NK-92 (cell line): Measurements from ENCODE around the gene CSNK1G1.
"Not testable (repeated sequence)": the region's sequence is repeated elsewhere in the genome, so short reads cannot be mapped to it uniquely, and the experiment has no call there.

Experiments
- DNase-seq: peaks from one replicate; lab custom pipeline; 2025; ENCODE audit not compliant: unreplicated experiment; lab: John Stamatoyannopoulos, UW

The CSNK1G1 gene

DNA sequence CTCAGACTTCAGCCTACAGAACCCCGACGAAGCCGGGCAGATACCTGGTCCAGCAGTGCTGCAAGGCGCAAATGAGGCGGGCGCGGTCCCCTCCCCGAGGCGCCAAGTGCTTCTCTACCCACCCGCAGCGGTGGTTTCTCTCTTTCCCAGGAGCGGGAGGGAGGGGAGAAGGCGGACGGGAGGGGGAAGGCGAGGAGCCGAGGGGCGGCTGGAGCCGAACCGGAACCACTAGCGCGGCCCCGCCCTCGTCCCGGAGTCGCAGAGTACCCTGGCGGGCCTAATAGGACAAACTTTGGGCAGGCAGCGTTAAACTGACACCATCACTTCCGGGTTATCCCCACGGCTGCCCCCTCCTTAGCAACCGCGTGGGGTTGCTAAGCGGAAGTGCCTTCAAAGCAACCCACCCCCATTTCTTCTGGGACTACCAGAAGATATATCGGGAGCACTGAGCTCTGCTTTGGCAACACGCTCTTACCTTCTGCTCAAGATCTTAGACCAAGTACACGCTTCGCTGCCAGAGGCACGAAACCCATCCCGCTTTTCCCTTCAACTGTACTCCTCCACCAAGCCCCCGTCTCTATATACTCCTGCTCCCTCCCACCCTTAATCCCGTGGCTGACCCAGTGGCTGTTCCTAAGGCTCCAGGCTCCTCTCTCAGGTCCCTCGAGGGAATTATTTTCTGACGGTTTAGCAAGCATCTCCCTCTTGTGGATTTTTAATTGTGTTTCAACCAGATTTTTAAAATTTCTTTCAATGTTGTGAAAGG is at the start of gene CSNK1G1:
Gene CSNK1G1 (minus strand): TSS at position 230 of the 766 bp plus-strand sequence. CDS start 55,674 bp downstream, outside the sequence.
- DNase-seq = peak; percentile 80

DNA sequence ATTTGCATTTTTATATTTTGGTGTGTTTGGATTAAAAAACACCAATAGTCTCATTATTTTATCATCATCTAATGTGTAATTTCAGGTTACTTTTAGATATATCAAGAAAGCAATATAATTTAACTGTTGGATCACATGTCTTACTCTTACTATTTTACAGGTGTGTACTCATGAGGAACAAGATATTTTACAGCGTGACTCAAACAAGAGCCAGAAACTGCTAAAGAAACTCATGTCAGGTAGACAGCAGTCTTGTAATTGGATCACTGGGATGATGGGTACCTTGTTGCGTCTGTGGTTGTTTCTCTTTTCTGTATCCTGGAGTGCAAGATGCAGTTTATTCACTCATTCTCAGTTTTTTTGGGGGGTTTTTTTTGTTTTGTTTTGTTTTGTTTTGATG is 44.6 kb upstream of the CSNK1G1 start:
- DNase-seq = no peak

DNA sequence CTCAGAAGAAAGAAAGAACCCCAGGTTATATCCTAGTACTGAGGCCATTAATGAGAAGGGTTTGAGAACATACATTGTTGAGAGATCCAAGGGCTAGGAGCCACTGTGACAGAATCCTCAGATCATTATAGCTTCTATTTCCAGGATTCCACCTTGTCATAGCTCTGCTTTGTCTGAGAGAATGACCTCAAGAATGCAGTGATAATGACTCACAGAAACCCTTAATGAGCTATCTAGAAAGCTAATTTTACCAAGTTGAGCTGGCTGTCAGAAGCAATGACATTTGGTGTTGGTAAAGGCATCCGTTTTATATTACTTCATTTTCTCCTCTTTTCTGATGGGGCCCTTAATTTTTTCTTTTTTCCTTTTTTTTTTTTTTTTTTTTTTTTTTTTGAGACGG is 42.6 kb upstream of the CSNK1G1 start:
- no peak for DNase-seq

DNA sequence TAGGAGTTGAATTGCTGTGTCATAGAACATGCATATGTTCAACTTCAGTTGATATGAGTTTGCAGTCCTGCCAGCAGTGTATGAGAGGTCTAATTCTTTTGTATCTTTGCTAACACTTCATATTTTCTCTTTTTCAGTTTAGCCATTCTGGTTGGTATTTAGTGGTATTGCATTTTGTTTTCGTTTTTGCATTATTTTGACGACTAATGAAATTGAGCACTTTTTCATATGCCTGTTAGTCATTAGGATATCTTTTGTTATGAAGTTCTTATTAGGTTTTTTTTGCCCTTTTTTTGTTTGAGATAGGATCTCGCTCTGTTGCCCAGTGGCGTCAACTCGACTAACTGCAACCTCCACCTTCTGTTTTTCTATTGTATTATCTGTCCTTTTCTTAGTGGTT is 40.8 kb upstream of the CSNK1G1 start:
- DNase-seq = no peak

DNA sequence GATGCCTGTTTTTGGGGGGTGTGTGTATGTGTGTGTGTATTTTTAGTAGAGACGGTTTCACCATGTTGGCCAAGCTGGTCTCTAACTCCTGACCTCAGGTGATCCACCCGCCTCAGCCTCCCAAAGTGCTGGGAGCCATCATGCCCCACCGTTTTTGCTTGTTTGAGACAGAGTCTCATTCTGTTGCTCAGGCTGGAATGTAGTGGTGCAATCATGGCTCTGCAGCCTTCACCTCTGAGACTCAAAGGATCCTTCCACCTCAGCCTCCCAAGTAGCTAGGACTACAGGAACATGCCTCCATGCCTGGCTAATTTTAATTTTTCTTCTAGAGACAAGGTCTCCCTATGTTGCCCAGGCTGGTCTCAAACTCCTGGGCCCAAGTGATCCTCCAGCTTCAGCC is 36.5 kb upstream of the CSNK1G1 start:
- DNase-seq = not testable (repeated sequence)

DNA sequence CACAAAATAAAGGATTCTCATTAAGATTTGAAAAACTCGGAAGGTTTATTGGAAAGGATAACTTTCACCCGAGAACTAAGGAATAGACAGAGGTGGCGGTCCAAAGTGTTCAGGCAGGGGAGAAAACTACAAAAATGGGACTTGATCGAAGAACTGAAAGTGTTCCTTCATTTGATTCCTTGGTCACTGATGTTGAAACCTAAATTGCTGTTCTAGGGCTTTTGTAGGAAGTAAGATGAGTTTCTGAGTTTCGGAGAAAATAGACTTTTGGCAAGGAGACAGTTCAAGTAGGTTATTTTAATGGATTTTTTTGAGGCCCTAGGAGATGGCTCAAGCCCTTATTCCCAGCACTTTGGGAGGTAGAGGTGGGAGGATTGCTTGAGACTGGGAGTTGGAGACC is 33.1 kb upstream of the CSNK1G1 start:
- no peak for DNase-seq

DNA sequence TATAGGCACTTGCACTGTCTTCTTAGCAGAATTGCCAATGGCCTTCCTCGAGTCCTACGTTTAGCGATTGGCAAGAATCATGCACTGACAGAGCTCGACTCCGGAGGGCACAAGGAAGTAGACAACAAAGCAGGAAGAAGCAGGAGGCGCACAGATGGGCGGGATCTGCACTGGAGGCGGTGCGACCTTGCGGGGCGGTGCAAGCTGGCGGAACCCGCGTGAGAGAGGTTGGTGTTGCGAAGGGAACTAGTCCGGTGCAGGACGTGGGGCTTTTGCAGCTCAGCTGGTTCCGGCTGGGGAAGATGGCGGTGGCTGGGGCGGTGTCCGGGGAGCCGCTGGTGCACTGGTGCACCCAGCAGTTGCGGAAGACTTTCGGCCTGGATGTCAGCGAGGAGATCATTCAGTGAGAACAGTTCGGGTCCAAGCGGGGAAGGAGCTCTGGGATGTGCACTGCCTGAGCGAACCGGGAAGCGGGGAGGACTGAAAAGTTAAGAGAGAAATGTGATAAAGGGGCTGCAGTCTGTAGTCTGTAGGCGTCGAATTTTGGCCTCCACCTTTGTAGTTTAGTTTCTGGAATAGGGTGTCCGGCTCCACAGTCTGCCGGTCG is 31.7 kb upstream of the CSNK1G1 start, which contains the start of gene TRIP4:
Gene TRIP4 (plus strand): TSS at position 275 of the 607 bp plus-strand sequence. CDS start 28 bp downstream, at position 303.
- DNase-seq = peak; percentile 86

DNA sequence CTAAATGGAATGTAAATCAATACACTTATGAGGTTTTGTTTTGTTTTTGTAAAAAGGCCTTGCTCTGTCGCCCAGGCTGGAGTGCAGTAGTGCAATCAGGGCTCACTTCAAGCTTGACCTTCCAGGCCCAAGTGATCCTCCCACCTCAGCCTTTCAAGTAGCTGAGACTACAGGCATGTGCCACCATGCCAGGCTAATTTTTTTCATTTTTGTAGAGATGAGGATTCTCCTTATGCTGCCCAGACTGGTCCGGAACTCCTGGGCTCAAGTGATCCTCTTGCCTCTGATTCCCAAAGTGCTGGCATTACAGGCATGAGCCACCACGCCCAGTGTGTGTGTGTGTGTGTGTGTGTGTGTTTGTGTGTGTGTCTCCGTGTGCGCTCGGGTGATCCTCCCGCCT is 30.3 kb upstream of the CSNK1G1 start:
- no peak for DNase-seq

DNA sequence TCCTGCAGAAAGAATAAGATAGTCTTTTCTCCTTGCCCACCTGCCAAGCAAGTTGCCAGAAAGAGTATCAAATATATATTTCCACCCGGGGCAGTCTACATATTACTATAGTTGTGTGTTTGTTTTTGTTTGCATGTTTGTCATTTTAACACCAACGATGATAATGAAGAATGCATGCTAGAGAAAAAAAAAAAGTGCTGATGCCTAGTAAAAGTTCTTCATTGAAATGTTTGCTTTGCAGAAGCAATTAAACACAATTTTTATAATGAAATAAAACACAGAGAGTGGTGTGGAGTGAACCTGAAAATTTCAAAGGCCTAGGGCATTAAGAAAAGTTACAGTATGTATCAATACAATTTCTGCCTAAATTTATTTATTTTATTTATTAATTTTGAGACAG is 27.8 kb upstream of the CSNK1G1 start:
- no peak for DNase-seq

DNA sequence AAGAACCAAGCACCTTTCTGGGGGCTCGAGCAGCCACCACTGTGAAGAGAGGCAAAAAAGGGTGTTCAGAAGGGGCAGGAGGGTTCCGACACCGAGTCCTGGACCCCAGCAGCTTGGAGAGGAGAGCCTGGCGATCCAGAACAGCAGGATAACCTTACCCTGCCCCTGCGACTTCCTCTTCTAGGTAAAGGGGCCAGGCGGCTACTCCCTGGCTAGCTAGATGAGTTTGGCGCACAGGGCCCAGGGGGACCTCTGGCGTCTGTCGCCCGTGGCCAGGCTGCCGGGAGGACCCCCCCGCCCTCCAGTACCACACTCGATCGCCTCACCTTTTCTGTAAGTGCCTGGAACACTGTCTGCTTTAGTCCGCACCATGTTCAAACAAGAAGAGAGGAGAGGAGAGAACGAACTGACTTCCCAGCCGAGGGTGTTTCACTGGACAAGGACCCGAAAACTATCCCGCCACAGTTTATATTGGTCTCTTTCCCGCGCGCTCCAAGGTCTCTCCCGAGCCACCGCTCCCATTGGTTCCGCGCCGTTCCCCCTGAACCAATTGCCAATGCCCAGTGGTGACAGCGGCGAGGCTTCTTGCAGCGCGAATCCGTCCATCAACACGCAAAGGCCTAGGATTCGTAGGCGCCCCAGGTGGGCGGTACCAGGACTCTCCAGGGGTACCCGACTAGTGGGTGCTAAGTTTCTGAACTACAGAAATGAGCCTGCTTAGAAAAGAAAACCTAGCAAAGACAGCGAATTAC is 25.2 kb upstream of the CSNK1G1 start, which contains the start of gene PCLAF:
Gene PCLAF (minus strand): TSS at position 442 of the 752 bp plus-strand sequence. CDS start 70 bp downstream, at position 372.
- peak; percentile 65 for DNase-seq

DNA sequence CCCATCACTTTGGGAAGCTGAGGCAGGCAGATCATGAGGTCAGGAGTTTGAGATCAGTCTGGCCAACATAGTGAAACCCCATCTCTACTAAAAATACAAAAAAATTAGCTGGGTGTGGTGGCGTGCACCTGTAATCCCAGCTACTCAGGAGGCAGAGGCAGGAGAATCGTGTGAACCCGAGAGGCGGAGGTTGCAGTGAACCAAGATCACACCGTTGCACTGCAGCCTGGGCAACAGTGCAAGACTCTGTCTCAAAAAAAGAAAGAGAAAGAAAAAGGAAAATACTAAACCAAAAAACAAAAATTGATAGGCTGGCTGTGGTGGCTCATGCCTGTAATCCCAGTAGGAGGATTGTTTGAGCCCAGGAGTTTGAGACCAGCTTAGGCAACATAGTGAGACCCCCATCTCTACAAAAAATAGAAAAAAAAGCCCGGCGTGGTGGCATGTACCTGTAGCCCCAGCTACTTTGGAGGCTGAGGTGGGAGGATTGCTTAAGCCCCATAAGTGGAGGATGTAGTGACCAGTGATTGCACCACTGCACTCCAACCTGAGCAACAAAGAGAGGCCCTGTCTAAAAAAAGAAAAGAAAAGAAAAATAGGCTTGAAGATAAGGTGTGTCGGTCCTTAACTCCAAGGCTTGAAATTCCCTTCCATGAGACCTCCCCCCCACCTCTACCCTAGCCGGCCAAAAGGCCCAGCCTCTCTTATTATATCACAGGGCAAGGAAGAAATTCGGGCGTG is 24.3 kb upstream of the CSNK1G1 start:
- not testable (repeated sequence) for DNase-seq

DNA sequence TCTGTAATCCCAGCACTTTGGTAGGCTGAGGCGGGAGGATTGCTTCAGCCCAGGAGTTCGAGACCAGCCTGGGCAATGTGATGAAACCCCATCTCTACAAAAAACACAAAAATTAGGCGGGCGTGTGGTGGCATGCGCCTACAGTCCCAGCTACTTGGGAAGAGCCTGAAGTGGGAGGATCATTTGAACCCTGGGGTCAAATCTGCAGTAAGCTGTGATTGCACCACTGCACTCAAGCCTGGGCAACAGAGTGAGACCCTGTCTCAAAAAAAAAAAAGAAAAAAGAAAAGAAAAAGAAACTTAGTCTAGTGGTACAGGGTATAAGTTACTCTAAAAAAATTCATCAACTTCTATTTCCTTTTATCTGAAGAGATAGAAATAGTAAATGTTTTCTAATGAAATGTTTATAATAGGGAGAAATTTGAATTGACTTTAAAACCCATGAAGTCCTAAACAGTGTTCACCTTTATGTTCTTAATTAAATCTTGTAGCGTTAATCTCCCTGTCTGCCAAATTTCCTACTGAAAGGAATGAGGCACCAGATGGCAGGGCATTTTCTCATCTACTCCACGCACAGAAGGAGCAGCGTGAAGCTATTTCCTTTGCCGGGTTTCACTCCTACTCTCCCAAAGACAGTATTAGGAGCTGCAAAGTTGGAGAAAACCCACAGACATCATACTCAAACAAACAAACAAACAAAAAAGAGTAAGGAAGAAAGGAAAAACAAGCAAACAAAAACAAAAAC is 23.4 kb upstream of the CSNK1G1 start:
- no peak for DNase-seq

DNA sequence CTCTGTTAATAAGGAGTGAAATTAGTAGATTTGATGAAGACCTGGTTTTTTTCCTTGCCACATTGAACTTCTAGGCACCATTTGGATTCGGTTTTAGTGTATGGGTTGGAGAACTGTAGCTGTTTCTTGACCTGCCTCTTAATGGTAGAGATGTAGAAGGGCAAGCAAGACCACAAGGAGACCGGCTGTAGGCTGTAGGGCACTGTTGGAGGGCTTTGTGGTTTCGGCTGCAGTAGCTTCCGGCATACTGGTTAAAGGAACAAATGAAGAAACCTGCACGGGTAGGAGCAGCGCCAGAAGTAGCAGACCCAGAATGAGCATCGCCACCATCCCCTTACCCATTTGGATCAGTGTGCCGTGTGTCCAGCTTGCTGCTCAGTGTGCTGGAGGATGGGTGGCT is 17.4 kb upstream of the CSNK1G1 start:
- DNase-seq = no peak

DNA sequence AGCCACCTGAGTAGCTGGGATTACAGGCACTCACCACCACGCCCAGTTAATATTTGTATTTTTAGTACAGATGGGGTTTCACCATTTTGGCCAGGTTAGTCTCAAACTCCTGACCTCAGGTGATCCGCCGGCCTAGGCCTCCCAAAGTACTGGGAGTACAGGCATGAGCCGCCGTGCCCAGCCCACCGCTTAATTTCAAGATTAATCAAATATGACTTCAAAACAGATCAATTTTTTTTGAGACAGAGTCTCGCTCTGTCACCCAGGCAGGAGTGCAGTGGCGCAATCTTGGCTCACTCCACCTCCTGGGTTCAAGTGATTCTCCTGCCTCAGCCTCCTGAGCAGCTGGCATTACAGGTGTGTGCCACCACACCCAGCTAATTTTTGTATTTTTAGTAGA is 15.4 kb upstream of the CSNK1G1 start:
- not testable (repeated sequence) for DNase-seq

DNA sequence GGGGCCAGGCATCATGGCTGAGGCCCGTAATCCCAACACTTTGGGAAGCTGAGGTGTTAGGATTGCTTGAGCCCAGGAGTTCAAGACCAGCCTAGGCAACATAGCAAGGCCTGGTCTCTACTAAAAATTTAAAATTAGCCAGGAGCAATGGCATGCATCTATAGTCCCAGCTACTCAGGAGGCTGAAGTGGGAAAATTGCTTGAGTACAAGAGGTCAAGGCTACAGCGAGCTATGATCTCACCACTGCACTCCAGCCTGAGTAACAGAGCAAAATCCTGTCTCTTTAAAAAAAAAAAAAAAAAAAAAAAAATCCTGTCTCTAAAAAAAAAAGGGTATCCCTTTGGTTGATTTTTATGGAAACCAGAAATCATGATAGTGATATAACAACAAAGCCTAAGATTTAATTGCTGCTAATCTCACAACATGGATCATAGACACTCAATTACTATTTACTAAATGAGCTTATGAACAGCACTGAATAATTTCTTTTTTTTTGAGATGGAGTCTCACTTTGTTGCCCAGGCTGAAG is 13.2 kb upstream of the CSNK1G1 start:
- DNase-seq = no peak

DNA sequence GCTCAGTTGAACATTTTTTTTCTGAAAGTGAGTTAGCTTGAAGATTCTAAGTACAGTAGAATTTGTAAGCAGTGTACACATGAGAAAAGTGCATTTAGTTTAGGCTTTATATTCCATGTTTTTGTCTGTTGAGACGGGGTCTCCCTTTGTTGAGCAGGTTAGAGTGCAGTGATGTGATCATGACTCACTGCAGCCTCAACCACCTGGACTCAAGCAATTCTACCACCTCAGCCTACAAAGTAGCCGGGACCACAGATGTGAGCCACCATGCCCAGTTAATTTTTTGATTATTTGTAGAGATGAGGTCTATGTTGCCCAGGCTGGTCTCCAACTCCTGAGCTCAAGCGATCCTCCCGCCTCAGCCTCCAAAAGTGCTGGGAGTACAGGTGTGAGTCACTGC is 5.3 kb upstream of the CSNK1G1 start:
- DNase-seq = no peak

DNA sequence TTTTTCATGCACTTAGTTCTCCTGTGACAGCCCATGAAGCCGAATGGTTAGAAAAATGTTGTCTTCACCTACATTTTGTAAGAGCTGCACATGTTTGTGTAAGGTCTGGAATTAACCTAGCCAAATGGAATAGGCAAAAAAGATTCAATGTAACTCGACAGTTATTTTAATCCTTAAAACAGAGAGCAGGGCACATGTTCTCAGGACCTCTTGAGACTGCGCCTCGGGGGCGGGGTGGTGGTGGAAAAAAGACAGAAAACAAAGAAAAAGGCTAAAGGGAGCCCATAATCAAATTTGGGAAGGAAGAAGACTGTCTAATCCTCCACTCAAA is 702 bp upstream of the CSNK1G1 start:
- DNase-seq = no peak

DNA sequence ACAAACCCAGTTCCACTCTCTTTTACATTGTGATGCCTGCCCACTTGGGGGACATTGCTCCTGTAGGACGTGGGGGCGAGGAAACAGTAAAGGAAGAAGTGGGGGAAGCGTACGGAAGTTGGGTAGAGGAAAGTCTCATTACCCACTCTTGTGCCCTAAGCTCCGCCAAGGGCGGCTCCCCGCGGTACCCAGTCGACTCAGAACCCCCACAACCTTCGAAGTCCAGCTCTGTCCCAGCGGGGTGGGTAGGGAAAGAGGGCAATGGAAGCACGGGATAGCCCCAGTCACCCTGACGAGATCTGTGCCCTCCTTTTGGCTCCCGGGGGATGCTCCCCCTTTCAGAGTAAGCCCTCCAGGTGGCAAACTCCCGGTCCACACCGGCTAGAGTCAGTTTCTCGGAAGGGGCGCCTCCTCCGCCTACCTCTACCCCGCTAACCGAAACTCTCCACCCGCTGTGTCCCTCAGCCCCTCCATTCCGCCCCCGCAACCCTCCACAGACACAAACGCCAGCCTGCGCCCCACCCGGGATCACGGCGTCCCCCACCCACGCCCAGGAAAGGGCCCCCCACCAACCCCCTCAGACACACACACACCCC is 527 bp downstream of the CSNK1G1 start:
- DNase-seq = no peak

DNA sequence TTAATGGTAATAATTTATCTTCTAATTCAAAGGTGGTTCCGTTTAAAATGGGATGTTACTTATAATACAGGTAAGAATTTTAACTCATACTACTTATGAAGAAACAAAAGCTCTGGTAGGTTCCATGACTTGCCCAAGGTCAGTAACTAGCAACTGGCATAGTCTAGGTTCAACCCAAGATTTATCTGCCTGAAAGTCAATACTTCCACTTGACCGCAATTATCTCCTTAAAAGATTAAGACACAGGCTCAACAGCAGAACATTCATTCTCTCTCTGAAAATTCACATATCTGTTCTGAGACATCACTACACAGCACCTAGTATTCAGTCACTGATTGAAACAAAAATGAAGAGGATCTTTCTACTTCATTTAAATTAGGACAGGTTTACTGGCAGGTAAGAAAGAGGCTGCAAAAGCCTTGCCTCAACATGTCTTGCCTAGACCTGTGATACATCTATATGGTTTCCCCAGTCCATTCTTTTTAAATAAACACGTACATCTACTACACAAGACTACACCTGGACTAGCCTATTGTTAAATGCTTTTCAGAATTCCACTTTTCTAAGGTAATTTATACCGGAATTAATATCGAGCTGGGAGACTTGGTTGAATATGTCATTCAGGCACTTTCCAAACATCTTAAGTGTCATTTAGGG is 1.2 kb downstream of the CSNK1G1 start:
- DNase-seq = no peak
